GM18858 (cell line): ENCODE data around the gene SPOCK3.

Experiments used
- ATAC-seq: cut with Tn5 transposase; IDR thresholded peaks from one replicate; pipeline ENCODE4 v1.9.1; 2021; ENCODE audit not compliant: unreplicated experiment

The SPOCK3 gene

DNA sequence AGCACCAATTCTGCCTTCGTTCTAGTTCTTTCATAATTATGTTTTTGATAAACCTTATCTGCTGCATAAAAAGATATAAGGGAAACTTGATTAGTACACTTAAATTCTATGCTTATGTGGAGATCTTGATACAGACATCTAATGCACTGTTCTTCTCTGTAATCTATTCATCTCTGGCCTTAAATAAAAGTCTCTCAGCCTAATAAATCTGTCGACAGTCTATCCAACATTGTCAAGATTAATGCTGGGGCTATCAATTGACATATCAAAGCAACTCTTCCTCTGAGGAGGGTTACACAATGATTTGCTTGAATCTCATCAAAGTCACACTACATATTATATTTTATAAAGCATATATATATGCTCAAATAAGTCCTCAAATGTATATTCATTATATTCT is 545.5 kb downstream of the SPOCK3 start:
- no peak for ATAC-seq

DNA sequence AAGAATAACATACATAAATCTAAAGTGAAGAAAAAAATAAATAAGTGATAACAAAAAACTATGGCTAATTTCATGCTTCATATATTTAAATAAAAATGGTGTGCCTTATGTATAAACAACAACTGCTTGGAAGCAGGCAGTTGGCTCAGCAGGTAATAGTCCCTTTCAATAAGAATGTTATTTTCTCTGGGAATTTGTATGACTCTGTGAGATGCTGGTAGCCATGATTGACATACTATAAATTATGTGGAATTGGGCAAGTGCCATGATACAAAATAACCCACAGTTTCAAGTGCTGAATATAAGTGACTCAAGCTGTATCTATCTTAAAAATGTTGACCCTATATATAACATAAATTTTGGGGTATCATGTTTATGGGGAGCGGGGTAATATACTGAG is 546.5 kb downstream of the SPOCK3 start:
- no peak for ATAC-seq
